ENCODE data around the gene THBS3. TPM values are rescaled to one million over a fixed set of nuclear protein-coding genes. Genes with fewer than 3 reads are reported as not detected.
A peak's percentile ranks its signal among the peaks of the same experiment; 100 is the strongest.

The THBS3 gene
- total and polyA plus RNA-seq, 2 of the 13 experiments (the other 11 are each of a cell fraction or from before 2014, with no cell fraction given): 0.86 to 3.6 TPM

- TF ChIP-seq ZNF318 (CRISPR knock-in tag; IDR thresholded peaks at IDR 0.05) (no peak), PLSCR1 (CRISPR knock-in tag; IDR thresholded peaks at IDR 0.05; ENCODE audit: borderline replicate concordance) (no peak), MTA1 (CRISPR knock-in tag; IDR thresholded peaks at IDR 0.05; ENCODE audit: borderline replicate concordance) (no peak), ZNF746 (CRISPR knock-in tag; IDR thresholded peaks at IDR 0.05) (no peak; the same call in 1 of the 2 replicates), MXD1 (CRISPR knock-in tag; IDR thresholded peaks at IDR 0.05) (no peak; the same call in 1 of the 2 replicates), ZNF224 (CRISPR knock-in tag; IDR thresholded peaks at IDR 0.05) (no peak), ZNF354B (CRISPR knock-in tag; IDR thresholded peaks at IDR 0.05) (no peak), ZNF30 (CRISPR knock-in tag; IDR thresholded peaks at IDR 0.05) (no peak), SETDB1 (CRISPR knock-in tag; IDR thresholded peaks at IDR 0.05; ENCODE audit: borderline replicate concordance) (no peak), ZNF557 (CRISPR knock-in tag; IDR thresholded peaks at IDR 0.05) (no peak), ZBTB7A (CRISPR knock-in tag; IDR thresholded peaks at IDR 0.05) (no peak; the same call in 1 of the 2 replicates), FOXM1 (CRISPR knock-in tag; IDR thresholded peaks at IDR 0.05) (no peak), ZNF501 (CRISPR knock-in tag; IDR thresholded peaks at IDR 0.05) (0 out of 2 replicates have a peak, but pooled peaks have one; percentile 32), ZBTB20 (CRISPR knock-in tag; IDR thresholded peaks at IDR 0.05; ENCODE audit: borderline replicate concordance, low read depth) (no peak), ZNF549 (CRISPR knock-in tag; IDR thresholded peaks at IDR 0.05) (no peak), HOMEZ (CRISPR knock-in tag; IDR thresholded peaks at IDR 0.05; ENCODE audit: low read depth) (no peak)
Observed at GRCh38 chr1:155167166-155168104, 40.3 kb downstream of the THBS3 start (continued).
